Cardiac fibroblast (primary cell): ENCODE results near the gene ZNF594.
A peak's percentile ranks its signal among the peaks of the same experiment; 100 is the strongest.

Source experiments
- DNase-seq, 2 donors: peaks; one replicate each; pipeline versions ENCODE4 v3.0.0 to v3.0.0-alpha.2; 2010; ENCODE audit warnings: low read depth in 2 of 2
- H3K4me3 ChIP-seq, 2 donors: replicated peaks in 1 of 2; 1 replicate in 1 of 2; 2 replicates in 1 of 2; pipeline ENCODE4 v1.5.1; 2011; ENCODE audit warnings: low read depth in 2 of 2, low read length in 2 of 2, mild to moderate bottlenecking in 2 of 2, moderate library complexity in 1 of 2
- CTCF ChIP-seq: IDR thresholded peaks from one replicate; pipeline ENCODE4 v1.5.1; 2011; ENCODE audit warnings: low read depth, mild to moderate bottlenecking, low read length, inconsistent platforms

Gene ZNF594

GRCh38 chr17:5210614-5211252 lies 19.1 kb upstream of the ZNF594 start:
- no peak for TF ChIP-seq CTCF
- no peak for DNase-seq
- H3K4me3 ChIP-seq: no peak overlapping the region

- no peak overlapping the region for H3K4me3 ChIP-seq
- no peak for TF ChIP-seq CTCF
- DNase-seq: no peak
These were observed 18.4 kb upstream of the ZNF594 start for GRCh38 chr17:5210091-5210490.

- TF ChIP-seq CTCF: no peak
- H3K4me3 ChIP-seq: no peak overlapping the region
- DNase-seq: peak in 1 of 2 donors; percentile 75
These were observed 17.7 kb upstream of the ZNF594 start for GRCh38 chr17:5209396-5209795.

- DNase-seq: peak; percentile 46 to 85
- no peak overlapping the region for H3K4me3 ChIP-seq
- TF ChIP-seq CTCF: no peak
These were observed 12.2 kb upstream of the ZNF594 start for GRCh38 chr17:5203908-5204294.

GRCh38 chr17:5203178-5203907 lies 11.7 kb upstream of the ZNF594 start:
- no peak overlapping the region for H3K4me3 ChIP-seq
- TF ChIP-seq CTCF: no peak
- DNase-seq: peak in 1 of 2 donors; percentile 70

GRCh38 chr17:5201011-5201410 lies 9.3 kb upstream of the ZNF594 start:
- no peak for DNase-seq
- no peak for TF ChIP-seq CTCF
- H3K4me3 ChIP-seq: no peak overlapping the region

GRCh38 chr17:5200360-5200759 lies 8.7 kb upstream of the ZNF594 start:
- H3K4me3 ChIP-seq: no peak overlapping the region
- no peak for TF ChIP-seq CTCF
- DNase-seq: no peak
